SKM-1 (cell line): ENCODE data around the gene ACSL1.

Source experiments
- DNase-seq: peaks from one replicate; lab custom pipeline; 2025; ENCODE audit not compliant: unreplicated experiment; lab: John Stamatoyannopoulos, UW

Gene ACSL1

GRCh38 chr4:184825896-184826690 is at the start of gene ACSL1:
ACSL1 (minus strand) TSS chr4:184825968; CDS start chr4:184803514, 22,454 bp downstream.
- peak; percentile 79 for DNase-seq

GRCh38 chr4:184873054-184873453 is 47.3 kb upstream of the ACSL1 start:
- no peak for DNase-seq

GRCh38 chr4:184870718-184871117 is 45.0 kb upstream of the ACSL1 start:
- no peak for DNase-seq

GRCh38 chr4:184868623-184869022 is 42.9 kb upstream of the ACSL1 start:
- no peak for DNase-seq

GRCh38 chr4:184863916-184864315 is 38.1 kb upstream of the ACSL1 start:
- no peak for DNase-seq

GRCh38 chr4:184861047-184861446 is 35.3 kb upstream of the ACSL1 start:
- no peak for DNase-seq

- peak; percentile 74 for DNase-seq
These were observed 34.4 kb upstream of the ACSL1 start for GRCh38 chr4:184860018-184860779.

GRCh38 chr4:184857441-184858121 is 31.8 kb upstream of the ACSL1 start:
- no peak for DNase-seq

GRCh38 chr4:184856277-184856609 is 30.5 kb upstream of the ACSL1 start:
- peak; percentile 36 for DNase-seq

GRCh38 chr4:184854673-184855072 is 28.9 kb upstream of the ACSL1 start:
- peak; percentile 96 for DNase-seq

- DNase-seq = no peak
These were observed 27.7 kb upstream of the ACSL1 start for GRCh38 chr4:184853436-184853835.

- no peak for DNase-seq
These were observed 26.1 kb upstream of the ACSL1 start for GRCh38 chr4:184851886-184852285.

GRCh38 chr4:184851200-184851541 is 25.4 kb upstream of the ACSL1 start:
- peak; percentile 60 for DNase-seq

- DNase-seq = no peak
These were observed 24.8 kb upstream of the ACSL1 start for GRCh38 chr4:184850431-184851199.

GRCh38 chr4:184850018-184850417 is 24.2 kb upstream of the ACSL1 start:
- DNase-seq = no peak

GRCh38 chr4:184849185-184849584 is 23.4 kb upstream of the ACSL1 start:
- no peak for DNase-seq

GRCh38 chr4:184848510-184848909 is 22.7 kb upstream of the ACSL1 start:
- no peak for DNase-seq

- DNase-seq = no peak
These were observed 20.8 kb upstream of the ACSL1 start for GRCh38 chr4:184846531-184846930.

- DNase-seq = no peak
These were observed 19.7 kb upstream of the ACSL1 start for GRCh38 chr4:184845367-184846021.

GRCh38 chr4:184844742-184845141 is 19.0 kb upstream of the ACSL1 start:
- no peak for DNase-seq
